Stimulated activated CD8-positive, alpha-beta memory T cell treated with anti-CD3 and anti-CD28 coated beads, Interleukin-2, amount 100 ng/mL, for 1 hour (primary cell): ENCODE results near the gene TMEM190.
"Not testable (repeated sequence)": the region's sequence is repeated elsewhere in the genome, so short reads cannot be mapped to it uniquely, and the experiment has no call there.

Experiments
- DNase-seq, 2 donors: peaks; one replicate each; pipeline ENCODE4 v3.0.0-alpha.2; 2020; ENCODE audit warnings: low read depth in 2 of 2

TMEM190 gene

GRCh38 chr19:55421281-55421680 lies 44.7 kb downstream of the TMEM190 start:
- not testable (repeated sequence) for DNase-seq

GRCh38 chr19:55423225-55424005 lies 46.8 kb downstream of the TMEM190 start:
- DNase-seq, result no peak

GRCh38 chr19:55424518-55424917 lies 47.9 kb downstream of the TMEM190 start:
- no peak for DNase-seq

- no peak for DNase-seq
Measured at GRCh38 chr19:55426042-55426441, 49.4 kb downstream of the TMEM190 start.
